Activated CD4-positive, CD25-positive, alpha-beta regulatory T cell treated with anti-CD3 and anti-CD28 coated beads, Interleukin-2, amount 50 U/mL, for 72 hours (primary cell): Measurements from ENCODE around the gene RTN4IP1.
"Not testable (repeated sequence)": the region's sequence is repeated elsewhere in the genome, so short reads cannot be mapped to it uniquely, and the experiment has no call there.

Experiments used
- DNase-seq: peaks from one replicate; pipeline ENCODE4 v3.0.0; 2021

The RTN4IP1 gene

DNA sequence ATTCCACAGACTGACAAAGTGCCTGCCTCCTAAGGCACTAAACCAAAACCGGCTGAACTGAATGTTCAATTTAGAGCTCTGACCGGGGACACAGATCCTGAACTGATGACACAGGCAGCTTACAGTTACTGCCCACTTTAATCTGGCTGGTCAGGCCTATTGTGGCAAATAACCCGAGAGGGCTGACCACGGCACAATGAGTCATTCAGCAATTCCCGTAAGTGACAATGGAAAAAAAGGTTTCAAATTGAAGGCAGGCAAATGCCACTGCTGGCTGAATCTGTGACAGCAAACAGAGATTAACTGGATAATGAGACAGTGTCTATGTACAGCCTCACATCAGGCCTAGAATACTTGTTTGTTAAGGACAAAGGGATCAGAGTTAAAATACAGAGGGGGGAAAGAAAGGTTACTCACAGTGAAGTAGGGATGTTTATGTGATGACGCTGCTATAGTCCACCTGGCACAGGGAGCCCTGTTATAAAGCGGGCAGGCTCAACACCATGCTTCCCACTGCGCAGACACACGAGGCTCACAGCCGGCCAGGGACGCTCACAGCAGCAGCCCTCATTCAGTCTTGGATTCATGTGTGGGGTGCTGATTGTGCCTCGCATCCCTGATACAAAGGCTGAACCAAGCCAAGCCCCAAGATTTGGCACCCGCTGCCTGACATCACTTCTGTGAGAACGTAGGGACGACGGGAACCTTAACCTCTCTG is 54.4 kb downstream of the RTN4IP1 start:
- no peak for DNase-seq

DNA sequence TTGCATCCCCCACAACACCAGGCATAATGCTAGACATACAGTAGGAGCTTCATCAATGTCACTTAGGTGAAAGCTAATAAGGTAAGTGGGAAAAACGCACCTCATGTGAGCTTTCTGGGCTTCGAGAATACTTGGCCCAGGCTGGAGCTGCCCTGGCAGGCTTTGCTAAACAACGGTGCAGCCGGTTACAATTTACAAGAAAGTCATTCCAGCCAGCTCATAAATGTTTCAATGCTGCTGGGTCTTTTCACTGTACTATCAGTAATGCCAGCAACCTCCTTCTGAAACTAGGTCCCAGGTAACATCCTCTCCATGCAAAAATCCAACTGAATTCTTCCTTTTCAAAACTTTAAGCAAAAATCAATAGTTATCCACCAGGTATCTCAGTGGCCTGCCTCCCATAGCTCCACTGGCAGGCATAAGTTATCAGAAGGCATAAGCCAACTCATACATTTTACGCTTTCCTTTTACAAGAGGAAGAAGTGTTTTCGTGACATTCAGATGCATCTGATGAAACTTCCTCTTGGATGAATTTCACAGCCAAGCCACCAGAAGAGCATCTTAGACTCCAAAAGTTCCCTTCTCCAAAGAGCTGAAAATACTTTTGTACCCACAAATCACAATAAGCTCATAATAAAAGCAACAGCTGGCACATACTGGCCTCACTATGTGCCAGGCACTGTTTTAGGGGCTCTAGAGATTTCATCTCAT is 56.3 kb downstream of the RTN4IP1 start:
- DNase-seq = no peak

DNA sequence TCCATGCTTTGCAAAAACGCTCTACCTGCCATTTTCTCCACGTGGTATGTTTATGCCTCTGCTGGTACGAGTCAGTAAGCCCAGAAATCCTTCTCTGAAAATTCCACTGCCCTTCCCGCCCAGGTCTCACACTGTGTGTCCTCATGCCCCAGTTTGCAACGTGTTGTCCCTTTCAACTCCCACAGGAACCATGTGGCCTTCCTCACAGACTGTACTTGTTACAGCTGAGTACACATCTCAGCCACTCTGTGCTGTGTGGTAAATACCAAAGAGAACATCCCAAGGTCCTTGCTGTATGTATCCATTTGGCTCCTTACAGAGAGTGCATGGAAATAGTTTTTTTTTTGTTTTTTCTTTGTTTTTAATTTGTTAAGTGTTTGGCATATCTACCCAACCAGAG is 56.9 kb downstream of the RTN4IP1 start:
- DNase-seq = no peak

DNA sequence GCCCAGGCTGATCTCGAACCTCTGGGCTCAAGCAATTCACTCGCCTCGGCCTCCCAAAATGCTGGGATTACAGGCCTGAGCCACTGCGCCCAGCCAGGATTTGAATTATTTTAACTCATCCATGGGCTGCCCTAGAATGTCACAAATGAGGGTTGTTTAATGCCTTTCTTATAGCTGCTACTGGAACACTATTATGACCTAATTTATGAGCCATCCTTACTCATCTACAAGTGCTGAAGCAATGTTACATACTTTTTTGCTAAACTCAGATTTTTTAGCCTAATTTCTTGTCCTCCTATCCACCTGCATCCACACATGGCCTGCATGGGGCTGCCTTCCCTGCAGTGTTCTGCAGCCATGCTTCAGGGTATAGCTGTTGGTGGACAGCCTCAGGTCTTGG is 59.9 kb downstream of the RTN4IP1 start:
- no peak for DNase-seq

DNA sequence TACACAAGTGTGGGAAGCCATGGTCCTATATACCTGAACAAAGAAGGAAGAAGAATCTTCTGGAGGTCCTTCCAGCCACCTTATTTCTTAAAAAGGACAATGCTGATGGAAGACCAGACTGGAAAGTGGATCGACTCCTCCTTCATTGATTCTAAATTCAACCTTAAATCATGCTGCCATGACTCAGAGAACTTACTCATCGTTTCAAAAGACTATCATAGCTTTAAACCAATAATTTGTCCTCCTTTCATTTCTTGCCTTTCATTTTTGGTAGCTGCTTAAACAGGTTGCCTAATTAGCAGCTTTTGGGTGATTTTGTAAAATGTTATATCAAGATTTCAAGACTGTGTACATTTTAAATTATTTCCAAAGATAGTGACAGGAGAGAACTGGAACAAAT is 60.8 kb downstream of the RTN4IP1 start:
- no peak for DNase-seq

DNA sequence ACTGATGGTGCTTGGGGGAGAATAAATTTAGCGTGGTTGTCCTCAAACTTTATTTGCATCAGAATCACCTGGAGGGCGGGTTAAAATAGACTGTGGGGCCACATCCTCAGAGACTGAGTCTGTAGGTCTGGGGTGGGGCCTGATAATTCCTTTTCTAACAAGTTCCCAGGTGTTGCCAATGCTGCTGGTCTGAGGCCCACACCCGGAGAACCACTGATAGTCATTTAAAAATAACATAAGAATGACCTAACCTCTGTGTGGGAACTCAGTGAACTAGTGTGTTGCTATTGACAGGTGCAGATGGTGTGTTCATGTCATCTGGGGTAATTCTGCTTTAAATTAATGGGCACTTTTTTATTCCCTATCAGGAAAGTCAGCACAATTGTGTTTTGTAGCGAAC is 64.8 kb downstream of the RTN4IP1 start:
- DNase-seq = no peak

DNA sequence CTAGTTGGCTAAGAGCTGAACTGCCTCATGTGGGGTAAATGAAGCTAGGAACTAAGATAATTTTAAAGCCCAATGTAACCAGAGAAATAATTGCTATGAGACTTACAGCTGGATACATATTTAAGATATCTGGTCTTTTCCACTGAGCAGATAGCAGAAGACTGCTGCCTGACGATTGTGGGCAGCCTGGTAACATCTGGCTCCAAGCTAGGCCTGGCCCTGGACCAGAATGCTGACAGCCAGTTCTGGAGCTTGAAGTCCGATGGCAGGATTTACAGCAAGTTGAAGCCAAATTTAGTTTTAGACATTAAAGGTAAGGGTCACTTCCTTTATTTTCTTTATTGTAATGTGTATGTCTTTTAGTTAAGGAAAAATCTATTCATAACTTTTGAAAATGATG is 65.7 kb downstream of the RTN4IP1 start:
- DNase-seq = no peak

DNA sequence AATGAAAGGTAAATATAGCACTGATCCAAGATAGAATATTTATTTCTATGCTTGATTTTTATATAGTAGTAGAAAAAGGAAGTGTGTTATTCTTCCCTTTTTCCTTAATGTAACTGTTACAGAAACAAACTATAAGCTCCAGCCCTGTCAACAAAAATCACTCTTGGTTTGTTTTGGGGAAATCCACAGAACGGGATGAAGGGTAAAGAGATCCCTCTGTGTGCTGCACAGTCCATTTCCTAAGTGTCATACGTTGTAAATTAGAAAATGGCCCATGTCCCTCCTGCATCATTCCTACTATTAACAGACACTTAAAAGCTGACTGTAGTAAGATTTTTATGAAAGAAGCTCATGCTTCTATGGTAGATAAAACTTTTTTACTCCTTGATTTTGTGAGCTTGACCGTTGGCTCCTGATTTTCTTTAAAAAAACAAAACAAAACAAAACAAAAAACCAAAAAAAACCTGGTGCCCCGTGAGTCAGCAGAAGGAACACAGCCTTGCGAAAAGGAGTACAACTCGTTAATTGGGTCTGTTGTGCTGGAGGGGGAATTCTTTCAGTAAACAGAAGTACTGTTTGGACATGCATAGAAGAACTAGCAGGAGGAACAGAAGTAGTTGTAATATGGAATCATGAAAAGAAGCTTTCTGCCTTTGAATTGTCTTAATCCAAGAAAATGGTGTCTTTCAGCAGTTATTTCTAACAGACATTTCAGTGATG is 67.5 kb downstream of the RTN4IP1 start:
- DNase-seq = no peak

DNA sequence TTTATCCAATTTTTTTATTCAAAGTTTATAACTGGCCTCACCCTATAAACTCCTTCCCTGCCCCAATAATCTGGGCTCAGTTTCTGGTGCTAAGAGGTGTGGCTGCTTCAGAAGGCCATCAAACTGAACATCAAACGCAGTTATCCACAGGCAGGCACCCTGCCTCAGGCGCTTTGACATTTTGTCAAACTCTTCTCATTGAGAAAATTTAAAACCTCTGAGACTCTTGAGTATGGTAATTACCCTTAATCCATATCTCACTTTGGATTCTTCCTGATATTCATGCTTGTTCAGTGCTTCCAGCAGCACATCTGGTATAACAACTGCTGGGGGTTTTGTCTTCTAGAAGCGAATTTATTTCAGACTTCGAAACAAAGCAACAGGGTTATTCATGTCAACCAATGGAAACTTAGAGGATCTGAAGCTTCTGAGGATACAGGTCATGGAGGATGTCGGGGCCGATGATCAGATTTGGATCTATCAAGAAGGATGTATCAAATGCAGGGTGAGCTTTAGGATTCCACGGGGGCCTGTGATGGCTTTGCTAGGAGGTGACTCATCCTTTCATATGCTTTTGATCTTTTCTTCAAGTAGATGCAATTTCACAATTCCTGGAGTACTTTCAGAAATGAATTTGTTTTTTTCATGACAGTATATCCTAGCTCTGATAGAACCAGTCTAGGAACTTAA is 68.2 kb downstream of the RTN4IP1 start:
- DNase-seq = no peak

DNA sequence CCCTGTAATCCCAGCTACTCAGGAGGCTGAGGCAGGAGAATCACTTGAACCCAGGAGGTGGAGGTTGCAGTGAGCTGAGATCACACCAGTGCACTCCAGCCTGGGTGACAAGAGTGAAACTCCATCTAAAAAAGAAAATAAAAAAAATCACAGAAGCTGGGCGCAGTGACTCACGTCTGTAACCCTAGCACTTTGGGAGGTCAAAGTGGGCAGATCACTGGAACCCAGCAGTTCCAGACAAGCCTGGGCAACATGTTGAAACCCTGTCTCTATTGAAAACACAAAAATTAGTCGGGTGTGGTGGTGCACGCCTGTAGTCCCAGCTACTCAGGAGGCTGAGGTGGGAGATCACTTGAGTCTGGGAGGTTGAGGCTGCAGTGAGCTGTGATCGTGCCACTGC is 69.6 kb downstream of the RTN4IP1 start:
- DNase-seq = not testable (repeated sequence)

DNA sequence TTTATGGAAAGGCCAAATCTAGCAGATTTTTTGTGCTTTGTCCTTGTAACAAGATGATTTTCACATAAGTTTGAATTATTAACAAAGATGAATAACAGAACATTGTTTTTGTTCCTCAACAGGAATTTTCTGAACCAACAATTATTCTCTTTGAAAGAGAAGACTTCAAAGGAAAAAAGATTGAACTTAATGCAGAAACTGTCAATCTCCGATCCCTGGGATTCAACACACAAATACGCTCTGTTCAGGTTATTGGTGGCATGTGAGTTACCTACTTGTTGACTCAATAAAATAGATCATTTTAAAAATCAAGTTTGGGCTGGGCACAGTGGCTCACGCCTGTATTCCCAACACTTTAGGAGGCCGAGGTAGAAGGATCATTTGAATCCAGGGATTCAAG is 70.9 kb downstream of the RTN4IP1 start:
- DNase-seq = no peak

DNA sequence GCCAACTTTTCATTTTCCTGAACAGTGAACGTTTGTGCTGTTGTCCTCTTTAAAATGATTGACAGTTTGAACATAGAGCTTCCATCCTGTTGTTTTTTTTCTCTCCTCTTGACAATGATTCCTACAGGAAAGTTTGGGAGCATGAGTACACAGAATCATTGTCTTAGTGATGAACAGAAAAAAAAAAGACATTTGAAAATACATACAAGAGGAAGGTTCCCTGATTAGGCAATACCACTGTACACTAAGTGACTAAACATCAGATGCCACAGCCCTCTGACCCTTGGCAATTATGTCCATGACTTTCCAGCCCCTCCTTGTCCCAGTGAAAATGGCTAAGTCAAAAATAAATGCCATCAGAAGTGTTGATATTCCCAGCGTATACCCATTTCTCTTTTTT is 71.5 kb downstream of the RTN4IP1 start:
- DNase-seq = no peak

DNA sequence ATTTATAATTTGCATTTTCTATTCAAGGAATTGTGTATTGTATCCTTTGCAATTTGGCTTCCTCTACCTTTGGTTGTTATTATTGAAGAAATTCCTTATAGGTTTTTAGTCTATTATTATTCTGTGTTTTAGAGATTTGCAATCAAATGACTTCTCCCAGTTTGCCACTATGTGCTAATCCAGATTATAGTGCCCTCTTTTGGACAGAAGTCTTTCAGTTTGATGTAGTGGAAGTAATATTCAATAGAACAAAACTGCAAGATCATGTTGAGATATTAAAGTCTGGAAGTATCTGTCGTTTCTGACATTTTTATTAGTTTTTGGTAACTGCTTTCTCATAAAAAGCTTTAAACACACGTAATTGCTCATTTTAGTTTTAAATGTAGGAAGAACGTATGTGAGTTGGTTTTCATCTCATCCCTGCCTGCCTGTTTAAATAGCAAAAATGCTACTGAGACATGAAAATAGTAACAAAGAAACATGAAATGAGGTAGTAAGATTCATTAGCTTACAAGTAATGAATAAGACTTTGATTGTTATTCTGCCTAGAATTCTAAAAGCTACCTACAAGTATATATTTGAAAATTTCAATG is 72.8 kb downstream of the RTN4IP1 start:
- no peak for DNase-seq

DNA sequence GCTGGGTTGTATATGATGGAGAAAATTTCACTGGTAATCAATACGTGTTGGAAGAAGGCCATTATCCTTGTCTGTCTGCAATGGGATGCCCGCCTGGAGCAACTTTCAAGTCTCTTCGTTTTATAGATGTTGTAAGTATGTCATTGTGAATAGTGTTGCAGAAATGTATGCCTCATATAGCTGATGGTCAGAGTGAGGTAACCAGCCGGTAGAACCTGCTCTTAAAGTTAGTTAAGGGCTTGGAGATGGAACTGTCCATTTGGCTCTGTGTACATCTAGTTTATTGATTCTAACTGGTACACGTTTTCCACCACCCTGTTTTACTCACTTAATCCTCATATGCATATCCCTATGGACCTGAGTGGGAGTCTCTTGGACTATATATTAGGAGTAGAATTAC is 73.5 kb downstream of the RTN4IP1 start:
- no peak for DNase-seq

DNA sequence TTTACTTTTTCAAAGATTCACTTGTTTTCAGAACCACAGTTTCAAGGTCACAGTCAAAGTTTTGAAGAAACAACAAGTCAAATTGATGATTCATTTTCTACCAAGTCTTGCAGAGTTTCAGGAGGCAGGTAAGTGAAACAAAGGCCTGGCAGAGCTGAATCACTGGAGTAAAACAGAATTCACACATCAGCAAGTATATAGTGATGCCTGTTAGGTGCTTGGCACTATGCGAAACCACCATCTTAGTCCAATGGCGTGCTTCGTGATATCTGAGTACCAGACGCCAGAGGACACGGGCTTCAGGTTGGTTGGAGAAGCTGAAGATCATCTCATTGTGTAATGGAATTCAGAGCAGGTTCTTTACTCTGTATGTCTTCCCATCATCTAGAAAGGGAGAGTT is 75.9 kb downstream of the RTN4IP1 start:
- DNase-seq = no peak

DNA sequence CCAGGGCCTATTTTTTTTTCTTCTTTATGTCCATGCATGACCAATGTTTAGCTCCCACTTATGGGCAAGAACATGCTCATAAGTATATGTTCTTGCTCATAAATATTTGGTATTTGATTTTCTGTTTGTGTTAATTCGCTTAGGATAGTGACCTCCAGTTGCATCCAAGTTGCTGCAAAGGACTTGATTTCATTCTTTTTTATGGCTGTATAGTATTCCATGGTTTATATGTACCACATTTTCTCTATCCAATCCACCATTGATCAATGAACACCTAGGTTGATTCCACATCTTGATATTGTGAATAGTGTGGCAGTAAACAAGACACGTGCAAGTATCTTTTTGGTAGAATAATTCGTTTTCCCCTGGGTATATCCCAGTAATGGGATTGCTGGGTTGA is 78.1 kb downstream of the RTN4IP1 start:
- DNase-seq = no peak

DNA sequence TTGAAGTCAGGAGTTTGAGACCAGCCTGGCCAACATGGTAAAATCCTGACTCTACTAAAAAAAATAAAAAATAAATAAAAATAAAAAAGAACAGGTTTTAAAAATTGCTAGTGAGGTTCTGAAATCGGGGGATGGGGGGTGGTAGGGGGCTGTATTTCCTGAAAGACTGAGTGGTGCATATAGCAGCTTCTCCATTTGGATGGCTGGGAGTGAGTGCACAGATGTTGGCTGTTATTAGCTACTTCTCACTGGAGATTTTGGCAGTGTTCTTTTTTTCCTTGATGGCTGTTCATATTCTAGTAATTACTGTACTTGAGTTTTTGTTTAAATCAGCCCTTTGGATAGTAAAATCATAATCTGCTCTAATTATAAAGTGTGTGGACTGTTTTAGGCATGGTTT is 79.8 kb downstream of the RTN4IP1 start:
- no peak for DNase-seq

DNA sequence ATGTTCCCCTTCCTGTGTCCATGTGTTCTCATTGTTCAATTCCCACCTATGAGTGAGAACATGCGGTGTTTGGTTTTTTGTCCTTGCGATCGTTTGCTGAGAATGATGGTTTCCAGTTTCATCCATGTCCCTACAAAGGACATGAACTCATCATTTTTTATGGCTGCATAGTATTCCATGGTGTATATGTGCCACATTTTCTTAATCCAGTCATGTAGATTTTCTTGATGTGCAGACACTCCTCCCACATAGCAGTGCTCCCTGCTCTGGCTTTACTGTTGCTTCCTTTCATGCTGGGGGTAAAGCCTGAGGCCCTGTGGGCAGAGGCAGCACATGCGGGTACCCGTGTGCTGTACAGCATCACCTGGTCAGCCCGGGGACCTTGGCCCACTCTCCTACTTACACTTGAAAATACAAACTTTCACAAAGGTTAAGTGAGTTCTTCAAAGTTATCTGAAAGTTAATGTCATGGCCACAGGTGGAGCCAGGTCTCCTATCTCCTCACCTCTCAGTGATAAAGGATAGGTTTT is 80.3 kb downstream of the RTN4IP1 start:
- DNase-seq = not testable (repeated sequence)

DNA sequence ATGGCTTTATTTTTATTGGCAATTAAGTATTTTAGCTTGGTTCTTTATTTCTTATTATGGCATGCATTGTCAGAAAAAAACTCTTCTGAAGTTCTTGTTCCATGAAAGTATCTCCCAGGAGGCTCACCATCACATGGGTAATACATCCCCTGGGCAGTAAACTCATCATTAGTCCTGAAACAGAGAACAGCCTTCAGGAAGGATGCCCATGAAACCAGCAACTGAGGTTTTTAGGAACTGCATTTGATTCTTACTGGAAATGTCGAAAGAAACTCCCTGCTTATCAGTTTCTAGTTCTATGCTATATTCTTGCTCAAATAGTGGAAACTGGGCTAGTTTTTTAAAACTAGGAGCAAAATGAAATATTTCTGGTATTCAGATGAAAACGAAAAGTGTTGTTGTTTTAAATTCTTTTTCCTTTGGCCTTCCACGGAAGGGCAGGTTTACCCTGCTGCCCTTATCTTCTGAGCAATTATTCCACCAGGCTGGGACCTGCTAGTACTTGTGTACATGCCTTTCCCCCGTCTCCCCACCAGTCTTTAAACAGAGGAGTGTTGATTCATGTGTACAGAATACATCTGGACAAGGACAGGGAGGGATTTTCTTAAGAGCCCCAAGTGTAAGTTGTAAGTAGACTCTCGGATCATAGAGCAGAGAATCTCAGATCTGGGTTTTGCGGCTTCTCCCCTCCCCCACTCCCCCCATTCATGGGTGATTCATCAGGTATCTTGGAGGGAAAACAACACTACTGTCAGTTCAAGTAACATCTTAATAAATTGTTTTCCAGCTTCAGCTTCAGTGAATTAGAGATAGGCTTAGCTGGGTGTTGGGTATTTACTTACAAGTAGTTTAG is 81.5 kb downstream of the RTN4IP1 start:
- DNase-seq = no peak

DNA sequence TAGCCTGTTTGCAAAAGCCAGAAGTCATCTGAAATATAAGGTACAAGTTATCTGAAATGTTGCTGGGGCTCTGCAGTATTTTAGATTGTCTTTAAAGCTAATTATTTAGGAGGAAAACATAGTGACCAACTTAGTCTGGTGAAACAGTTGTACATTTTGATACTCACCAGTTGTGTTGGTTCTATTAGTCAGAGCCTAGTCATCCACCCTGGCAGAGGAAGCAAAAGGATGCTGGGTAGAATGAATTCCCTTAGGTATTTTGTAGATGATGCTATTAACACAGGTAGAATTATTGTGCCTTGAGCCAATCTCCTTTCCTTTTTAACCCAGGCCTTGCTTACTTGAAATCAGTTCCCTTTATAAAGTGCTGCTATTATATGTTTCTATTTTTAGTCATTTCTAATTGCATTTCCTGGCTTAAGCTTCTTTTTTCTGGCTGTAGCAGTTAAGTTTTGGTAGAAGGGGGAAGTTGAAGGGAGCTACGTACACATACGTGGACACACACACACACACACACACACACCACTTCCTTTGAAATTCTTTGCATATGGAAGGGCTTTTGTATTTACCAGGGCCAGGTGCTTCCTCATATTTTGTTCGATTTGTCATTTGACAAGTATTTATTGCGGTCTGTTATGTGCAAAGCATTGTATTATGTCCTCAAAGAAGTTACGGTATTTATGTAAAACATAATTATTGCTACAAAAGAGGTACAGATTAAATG is 82.4 kb downstream of the RTN4IP1 start:
- DNase-seq = no peak

DNA sequence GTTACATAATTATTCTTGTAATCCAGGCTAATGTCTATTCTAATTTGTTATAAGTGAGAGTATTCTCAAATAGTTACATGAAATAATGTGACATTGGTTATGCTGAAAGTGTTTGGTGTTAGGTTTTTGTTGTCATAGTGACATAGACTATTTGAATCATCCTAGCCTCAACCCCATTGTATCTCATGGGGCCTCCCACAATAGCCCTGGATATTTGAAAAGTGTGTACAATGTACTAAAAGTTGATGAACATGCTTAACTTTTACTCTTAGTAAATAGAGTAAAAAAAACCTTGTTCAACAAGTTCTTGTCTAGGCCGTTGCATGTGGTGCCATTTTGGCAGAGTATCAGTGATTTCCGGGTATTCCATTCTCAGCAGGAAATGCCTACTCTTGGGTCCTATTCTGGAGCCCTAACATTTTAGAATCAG is 83.0 kb downstream of the RTN4IP1 start:
- no peak for DNase-seq
